ENCODE measurements around the gene WDPCP.

DNA sequence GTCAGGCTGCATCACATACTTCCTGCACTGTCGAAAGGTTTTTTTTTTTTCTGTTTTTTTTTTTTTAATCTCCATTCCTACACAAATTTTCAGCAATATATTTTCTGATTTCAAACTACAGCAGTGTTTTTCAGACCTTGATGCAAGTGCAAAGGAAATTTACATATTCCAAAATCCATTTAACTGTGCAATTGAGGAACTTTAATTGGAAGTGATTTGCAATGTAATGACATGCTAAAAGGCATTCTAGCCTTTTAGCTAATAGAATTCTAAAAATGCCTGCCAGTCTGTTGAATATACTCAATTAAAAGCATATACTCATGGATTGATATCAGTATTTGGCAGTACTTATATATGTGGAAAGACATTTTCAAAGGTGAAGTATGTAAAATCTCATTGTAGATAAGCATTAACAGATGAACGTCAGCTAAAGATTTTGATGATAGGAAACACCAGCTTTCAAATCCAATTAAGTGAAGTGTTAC is 327.1 kb downstream of the WDPCP start:
- TF ChIP-seq, protein P1, sequence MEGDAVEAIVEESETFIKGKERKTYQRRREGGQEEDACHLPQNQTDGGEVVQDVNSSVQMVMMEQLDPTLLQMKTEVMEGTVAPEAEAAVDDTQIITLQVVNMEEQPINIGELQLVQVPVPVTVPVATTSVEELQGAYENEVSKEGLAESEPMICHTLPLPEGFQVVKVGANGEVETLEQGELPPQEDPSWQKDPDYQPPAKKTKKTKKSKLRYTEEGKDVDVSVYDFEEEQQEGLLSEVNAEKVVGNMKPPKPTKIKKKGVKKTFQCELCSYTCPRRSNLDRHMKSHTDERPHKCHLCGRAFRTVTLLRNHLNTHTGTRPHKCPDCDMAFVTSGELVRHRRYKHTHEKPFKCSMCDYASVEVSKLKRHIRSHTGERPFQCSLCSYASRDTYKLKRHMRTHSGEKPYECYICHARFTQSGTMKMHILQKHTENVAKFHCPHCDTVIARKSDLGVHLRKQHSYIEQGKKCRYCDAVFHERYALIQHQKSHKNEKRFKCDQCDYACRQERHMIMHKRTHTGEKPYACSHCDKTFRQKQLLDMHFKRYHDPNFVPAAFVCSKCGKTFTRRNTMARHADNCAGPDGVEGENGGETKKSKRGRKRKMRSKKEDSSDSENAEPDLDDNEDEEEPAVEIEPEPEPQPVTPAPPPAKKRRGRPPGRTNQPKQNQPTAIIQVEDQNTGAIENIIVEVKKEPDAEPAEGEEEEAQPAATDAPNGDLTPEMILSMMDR (IDR thresholded peaks at IDR 0.05 in 8 of 11, conservative IDR thresholded peaks at IDR 0.05 in 3 of 11): no peak
- TF ChIP-seq POLR2A (IDR thresholded peaks at IDR 0.05): no peak

Data from spleen (tissue), 7 donors.